ENCODE measurements around the gene FASTK. TPM values are rescaled to one million over a fixed set of nuclear protein-coding genes. Genes with fewer than 3 reads are reported as not detected.

FASTK gene
- polyA plus RNA-seq, 1 donor (not counting 4 experiments of a cell fraction or from before 2014, with no cell fraction given), result 27.2 TPM

- dilution Hi-C loops (cut with MboI; ENCODE audit: extremely low pct_ligation_motif_present, low sequenced_read_pairs), result no loop called here
- H3K9ac ChIP-seq (ENCODE audit: control insufficient read depth, extremely low read depth, insufficient read depth, low read length), result peak overlapping the region; percentile 69
- peak overlapping the region; percentile 96 for H3K4me2 ChIP-seq (ENCODE audit: control insufficient read depth, extremely low read depth, insufficient read depth, low read depth, low read length)
- FAIRE-seq (peak; percentile 95), DNase-seq (ENCODE audit: low read depth, low spot score) (peak; percentile 81)
- no peaks in the 10 kb centered on the region for H3K9me1 ChIP-seq (ENCODE audit: control insufficient read depth, extremely low read depth, insufficient read depth, low read length)
- peaks cover 59% of the 10 kb centered on the region for H3K79me2 ChIP-seq (ENCODE audit: control insufficient read depth, insufficient read depth, low read length)
- H3K9me3 ChIP-seq (ENCODE audit: control insufficient read depth, low read depth, low read length), result no peaks in the 10 kb centered on the region
- peak overlapping the region; percentile 65 for H3K27ac ChIP-seq (ENCODE audit: control insufficient read depth, insufficient read depth, low read length)
- peaks cover 5 to 13% of the 10 kb centered on the region in 2 experiments for H3K36me3 ChIP-seq (ENCODE audit: control insufficient read depth in 2 of 2, extremely low read depth in 1 of 2, insufficient read depth in 2 of 2, low read length in 2 of 2)
- TF ChIP-seq EZH2 (IDR thresholded peaks at IDR 0.05; ENCODE audit: low read length), result no peak
- peak overlapping the region; percentile 36 to 68 (median 61) for H3K4me3 ChIP-seq (ENCODE audit: control insufficient read depth in 2 of 3, extremely low read depth in 1 of 3, insufficient read depth in 2 of 3, low read depth in 1 of 3, low read length in 3 of 3)
- H4K20me1 ChIP-seq (ENCODE audit: control insufficient read depth, extremely low read depth, insufficient read depth, low read length), result peaks cover 6% of the 10 kb centered on the region
- H3K4me1 ChIP-seq (ENCODE audit: control insufficient read depth, extremely low read depth, insufficient read depth, low read length), result peaks cover 33% of the 10 kb centered on the region
- H3K27me3 ChIP-seq (ENCODE audit: control insufficient read depth, extremely low read depth, insufficient read depth, low read length), result no peaks in the 10 kb centered on the region
- no peak overlapping the region for H2AFZ ChIP-seq (ENCODE audit: control insufficient read depth, low read length)
Observed at GRCh38 chr7:151113344-151114150, 32.9 kb upstream of the FASTK start.

GRCh38 chr7:151110941-151111645 is 30.5 kb upstream of the FASTK start:
- peak; percentile 86 for FAIRE-seq

More at GRCh38 chr7:151110941-151111645, 30.5 kb upstream of the FASTK start:
- Histone ChIP-seq H3K36me3 (ENCODE audit: control insufficient read depth in 2 of 2, extremely low read depth in 1 of 2, insufficient read depth in 2 of 2, low read length in 2 of 2) (peaks cover 0 to 2% of the 10 kb centered on the region in 2 experiments), H2AFZ (ENCODE audit: control insufficient read depth, low read length) (no peak overlapping the region), H3K27ac (ENCODE audit: control insufficient read depth, insufficient read depth, low read length) (no peak overlapping the region), H3K9me1 (ENCODE audit: control insufficient read depth, extremely low read depth, insufficient read depth, low read length) (no peaks in the 10 kb centered on the region), H3K9ac (ENCODE audit: control insufficient read depth, extremely low read depth, insufficient read depth, low read length) (no peak overlapping the region), H3K4me2 (ENCODE audit: control insufficient read depth, extremely low read depth, insufficient read depth, low read depth, low read length) (no peak overlapping the region), H3K9me3 (ENCODE audit: control insufficient read depth, low read depth, low read length) (no peaks in the 10 kb centered on the region), H3K4me1 (ENCODE audit: control insufficient read depth, extremely low read depth, insufficient read depth, low read length) (peaks cover 22% of the 10 kb centered on the region), H4K20me1 (ENCODE audit: control insufficient read depth, extremely low read depth, insufficient read depth, low read length) (peaks cover 6% of the 10 kb centered on the region), H3K79me2 (ENCODE audit: control insufficient read depth, insufficient read depth, low read length) (peaks cover 49% of the 10 kb centered on the region), H3K4me3 (ENCODE audit: control insufficient read depth in 2 of 3, extremely low read depth in 1 of 3, insufficient read depth in 2 of 3, low read depth in 1 of 3, low read length in 3 of 3) (no peak overlapping the region), H3K27me3 (ENCODE audit: control insufficient read depth, extremely low read depth, insufficient read depth, low read length) (no peaks in the 10 kb centered on the region)
- dilution Hi-C loops (cut with MboI; ENCODE audit: extremely low pct_ligation_motif_present, low sequenced_read_pairs), result no loop called here
- TF ChIP-seq EZH2 (IDR thresholded peaks at IDR 0.05; ENCODE audit: low read length) (no peak), CTCF (optimal IDR thresholded peaks at IDR 0.05 in 1 of 3, IDR thresholded peaks at IDR 0.05 in 1 of 3, conservative IDR thresholded peaks at IDR 0.05 in 1 of 3; ENCODE audit: extremely low read depth in 1 of 3, insufficient read depth in 2 of 3, low read length in 3 of 3) (peak in 2 of 3 experiments; percentile 85 to 92)
- DNase-seq (ENCODE audit: low read depth, low spot score), result no peak

All from keratinocyte (primary cell).